Effector memory CD8-positive, alpha-beta T cell (primary cell): ENCODE measurements around the gene OTUD6A.
"Not testable (repeated sequence)": the region's sequence is repeated elsewhere in the genome, so short reads cannot be mapped to it uniquely, and the experiment has no call there.

Source experiments
- ATAC-seq: fragments of 150-1000 bp; cut with Tn5 transposase; replicated peaks from 2 replicates; pipeline ENCODE4 v1.10.0; 2021; ENCODE audit warnings: mild to moderate bottlenecking, moderate library complexity
- DNase-seq, 3 experiments: peaks; one replicate each; pipeline ENCODE4 v3.0.0; 2021
- H3K27ac Mint-ChIP-seq, 2 donors: one replicate each; pipeline ENCODE4 v1.8.0; 2022; ENCODE audit warnings: mild to moderate bottlenecking in 2 of 2, mixed read lengths in 2 of 2, moderate library complexity in 2 of 2
- H3K27me3 Mint-ChIP-seq, 2 donors: one replicate each; pipeline ENCODE4 v1.8.0; 2022; ENCODE audit warnings: mixed read lengths in 2 of 2
- H3K36me3 Mint-ChIP-seq: one replicate; pipeline ENCODE4 v1.8.0; 2022; ENCODE audit warnings: mild to moderate bottlenecking, moderate library complexity, mixed read lengths; ENCODE audit not compliant: insufficient read depth
- H3K4me1 Mint-ChIP-seq, 2 donors: one replicate each; pipeline ENCODE4 v1.8.0; 2022; ENCODE audit warnings: low read depth in 2 of 2, mixed read lengths in 2 of 2
- H3K4me3 Mint-ChIP-seq, 2 donors: one replicate each; pipeline ENCODE4 v1.8.0; 2022; ENCODE audit warnings: mild to moderate bottlenecking in 2 of 2, mixed read lengths in 2 of 2, moderate library complexity in 2 of 2
- H3K9me3 Mint-ChIP-seq, 2 donors: one replicate each; pipeline ENCODE4 v1.8.0; 2022; ENCODE audit warnings: mixed read lengths in 2 of 2

The OTUD6A gene

DNA sequence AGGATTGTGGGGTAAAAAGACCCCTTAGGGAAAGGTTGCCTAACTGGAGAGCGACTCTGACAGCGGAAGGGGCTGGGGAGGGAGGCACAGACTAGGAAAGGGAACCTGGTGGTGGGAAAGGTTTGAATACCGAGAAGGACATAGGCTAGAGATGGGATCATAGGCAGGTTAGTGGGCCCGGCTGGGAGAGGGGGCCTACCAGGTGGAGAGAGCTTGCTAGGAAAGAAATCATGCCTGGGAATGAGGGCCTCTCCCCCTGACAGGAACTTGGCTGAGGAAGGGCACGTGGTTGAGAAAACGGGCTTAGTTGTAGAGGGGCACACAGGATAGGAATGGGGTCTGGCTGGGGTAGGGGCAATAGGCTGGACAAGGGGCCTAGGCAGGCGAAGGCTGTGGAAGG is 4.4 kb downstream of the OTUD6A start:
- ATAC-seq: no peak
- H3K36me3 Mint-ChIP-seq: no peaks in the 10 kb centered on the region

DNA sequence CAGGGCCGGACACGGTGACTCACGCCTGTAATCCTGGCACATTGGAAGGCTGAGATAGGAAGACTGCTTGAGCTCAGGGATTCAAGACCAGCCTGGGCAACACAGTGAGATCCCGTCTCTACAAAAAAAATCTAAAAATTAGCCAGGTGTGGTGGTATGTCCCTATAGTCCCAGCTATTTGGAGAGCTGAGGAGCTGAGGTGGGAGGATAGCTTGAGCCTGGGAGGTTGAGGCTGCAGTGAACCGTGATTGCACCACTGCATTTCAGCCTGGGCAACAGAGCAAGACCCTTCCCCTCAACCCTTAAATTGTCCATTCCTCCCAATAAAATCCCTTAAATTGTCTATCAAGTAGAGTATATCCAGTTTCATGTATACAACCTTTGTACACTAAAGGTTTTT is 17.0 kb downstream of the OTUD6A start:
- no peaks in the 10 kb centered on the region for H3K4me1 Mint-ChIP-seq
- no peak overlapping the region for H3K4me3 Mint-ChIP-seq
- DNase-seq: no peak
- H3K36me3 Mint-ChIP-seq: no peaks in the 10 kb centered on the region
- H3K27me3 Mint-ChIP-seq: peaks cover 6 to 21% of the 10 kb centered on the region in 2 donors
- no peak for ATAC-seq
- no peaks in the 10 kb centered on the region for H3K9me3 Mint-ChIP-seq
- no peak overlapping the region for H3K27ac Mint-ChIP-seq

More for the DNA sequence above, 4.4 kb downstream of the OTUD6A start:
- no peak overlapping the region for H3K27ac Mint-ChIP-seq
- H3K9me3 Mint-ChIP-seq: no peaks in the 10 kb centered on the region
- peaks cover 19 to 29% of the 10 kb centered on the region in 2 donors for H3K27me3 Mint-ChIP-seq
- no peaks in the 10 kb centered on the region for H3K4me1 Mint-ChIP-seq
- DNase-seq: no peak
- no peak overlapping the region for H3K4me3 Mint-ChIP-seq

DNA sequence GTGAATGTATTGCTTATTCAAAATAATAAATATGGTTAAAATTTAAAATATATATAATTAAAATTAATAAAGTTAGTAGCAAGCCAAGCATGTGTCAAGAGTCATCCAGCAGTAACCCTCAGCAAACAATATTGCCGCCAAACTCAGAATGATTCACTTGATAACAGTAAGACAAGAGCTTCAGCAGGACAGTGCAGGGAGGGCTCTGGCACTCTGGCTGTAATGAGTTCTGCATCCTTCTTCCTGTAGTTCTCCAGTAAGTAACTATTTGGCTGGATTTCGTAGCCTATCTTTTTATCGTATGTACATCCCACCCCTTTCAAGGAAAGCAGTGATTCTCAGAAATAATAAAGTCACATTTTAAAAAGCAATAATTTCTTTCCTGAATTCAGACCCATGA is 17.6 kb downstream of the OTUD6A start:
- Mint-ChIP-seq H3K4me3 (no peak overlapping the region), H3K27me3 (peaks cover 6 to 21% of the 10 kb centered on the region in 2 donors), H3K9me3 (no peaks in the 10 kb centered on the region), H3K4me1 (no peaks in the 10 kb centered on the region), H3K36me3 (no peaks in the 10 kb centered on the region), H3K27ac (no peak overlapping the region)
- no peak for ATAC-seq
- no peak for DNase-seq

DNA sequence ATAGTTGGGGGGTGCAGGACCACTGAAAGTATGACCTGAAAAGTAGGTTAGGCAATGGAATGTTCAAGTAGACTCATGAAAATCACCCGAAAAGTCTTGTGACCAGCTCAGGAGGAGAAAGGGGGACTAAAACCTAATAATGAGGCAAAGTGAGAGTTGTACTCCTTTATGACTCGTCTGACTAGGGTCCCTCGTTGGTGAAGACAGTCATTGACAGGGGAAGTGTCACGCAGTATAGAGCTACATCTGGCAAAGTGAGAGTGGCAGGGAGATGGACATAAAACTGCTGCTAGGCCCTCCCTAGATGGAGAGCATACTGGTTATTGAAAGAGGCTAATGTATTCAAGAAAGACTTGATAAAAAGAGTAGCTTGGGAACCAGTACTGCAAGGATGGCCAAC is 20.5 kb downstream of the OTUD6A start:
- ATAC-seq: no peak
- DNase-seq: no peak
- Mint-ChIP-seq H3K36me3 (no peaks in the 10 kb centered on the region), H3K27ac (no peak overlapping the region), H3K4me1 (no peaks in the 10 kb centered on the region), H3K4me3 (no peak overlapping the region), H3K27me3 (peaks cover 6 to 21% of the 10 kb centered on the region in 2 donors), H3K9me3 (no peaks in the 10 kb centered on the region)

DNA sequence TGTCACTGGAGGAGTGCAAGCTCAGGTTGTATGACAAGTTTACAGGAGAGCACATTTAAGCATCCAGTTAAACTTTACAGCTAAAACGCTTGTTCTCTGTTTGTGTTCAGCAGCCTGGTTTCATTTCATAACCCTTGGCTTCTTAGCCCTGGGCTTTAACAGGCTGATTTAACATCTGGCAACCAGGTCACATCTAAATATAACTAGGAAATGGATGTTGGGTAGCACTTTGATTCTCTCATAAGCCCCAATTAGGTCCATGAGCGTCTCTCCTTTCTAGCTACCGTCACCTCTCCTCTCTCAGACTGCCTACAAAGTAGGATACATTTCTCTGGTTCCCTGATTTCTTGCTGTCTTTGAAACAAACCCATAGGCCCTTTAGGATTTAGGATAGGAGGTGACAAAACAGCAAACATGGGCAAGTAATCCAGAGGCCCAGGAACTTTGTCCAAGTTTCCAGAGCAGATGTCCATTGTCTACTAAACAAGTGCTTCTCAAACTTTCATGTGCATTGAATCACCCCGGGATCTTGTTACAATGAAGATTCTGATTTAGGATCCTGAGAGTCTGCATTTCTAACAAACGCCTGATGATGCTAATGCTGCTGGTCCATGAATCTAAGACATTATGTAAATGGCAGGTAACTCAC is 22.5 kb downstream of the OTUD6A start:
- no peak for DNase-seq
- no peak overlapping the region for H3K27ac Mint-ChIP-seq
- no peaks in the 10 kb centered on the region for H3K9me3 Mint-ChIP-seq
- no peak for ATAC-seq
- H3K4me1 Mint-ChIP-seq: no peaks in the 10 kb centered on the region
- H3K4me3 Mint-ChIP-seq: no peak overlapping the region
- H3K36me3 Mint-ChIP-seq: no peaks in the 10 kb centered on the region
- peaks cover 0 to 13% of the 10 kb centered on the region in 2 donors for H3K27me3 Mint-ChIP-seq

DNA sequence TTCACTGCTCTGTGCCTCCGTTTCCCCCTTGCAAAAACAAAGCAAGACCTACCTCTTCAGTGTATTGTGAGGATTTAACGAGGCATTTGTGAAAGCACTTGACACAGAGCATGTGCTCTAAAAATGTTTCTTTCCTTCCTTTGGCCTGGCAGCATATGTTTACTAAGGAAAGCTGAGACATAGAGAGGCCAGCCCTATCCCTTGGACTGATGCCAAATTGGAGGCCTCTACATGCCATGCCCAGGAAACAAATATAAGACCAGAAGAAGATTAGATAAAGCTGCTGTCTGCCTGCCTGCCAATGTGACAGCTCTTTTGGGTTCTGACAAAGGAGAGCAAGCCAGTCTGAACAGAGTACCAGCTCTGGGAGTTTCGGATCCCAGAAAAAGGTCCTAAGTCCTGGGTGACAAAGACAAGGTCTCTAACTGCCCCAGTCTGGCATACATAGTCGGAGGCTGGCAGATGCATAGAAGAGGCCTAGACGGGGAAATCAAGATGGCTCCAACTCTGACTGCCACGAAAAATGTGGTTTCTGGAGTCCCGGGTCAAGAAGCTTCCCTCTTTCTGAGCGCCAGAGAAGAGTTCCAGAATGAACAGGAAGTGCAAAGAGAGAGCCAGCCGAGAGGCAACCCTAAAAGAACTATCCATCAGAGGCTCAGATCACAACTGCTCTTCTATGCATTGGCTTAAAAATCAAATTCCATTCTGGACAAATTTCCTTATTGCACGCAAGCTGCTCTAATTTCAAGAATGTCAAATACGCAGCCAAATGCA is 25.8 kb downstream of the OTUD6A start:
- ATAC-seq (no peak), DNase-seq (no peak)
- no peak overlapping the region for H3K27ac Mint-ChIP-seq
- H3K4me1 Mint-ChIP-seq: no peaks in the 10 kb centered on the region
- H3K9me3 Mint-ChIP-seq: no peaks in the 10 kb centered on the region
- H3K27me3 Mint-ChIP-seq: peaks cover 0 to 6% of the 10 kb centered on the region in 2 donors
- H3K36me3 Mint-ChIP-seq: no peaks in the 10 kb centered on the region
- H3K4me3 Mint-ChIP-seq: no peak overlapping the region

DNA sequence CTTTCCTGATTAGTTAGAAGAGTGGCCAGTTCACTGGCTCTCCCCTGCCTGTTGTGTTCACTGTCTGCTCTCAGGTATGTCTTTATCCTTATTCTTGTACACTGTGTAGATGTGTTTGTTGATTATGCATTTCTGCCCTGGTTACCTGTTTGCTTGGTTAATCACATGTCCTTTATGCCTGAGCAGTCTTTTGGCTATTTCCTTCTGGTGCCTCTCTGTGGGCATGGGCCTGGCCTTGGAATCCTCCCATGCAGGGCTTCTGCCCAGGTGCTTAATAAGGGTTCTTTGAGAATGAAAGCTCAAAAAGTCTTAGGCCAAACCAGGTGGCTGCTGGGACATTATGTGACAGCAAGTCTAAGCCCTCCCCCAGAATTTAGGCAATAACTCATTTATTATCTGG is 26.5 kb downstream of the OTUD6A start:
- H3K27ac Mint-ChIP-seq: no peak overlapping the region
- H3K27me3 Mint-ChIP-seq: peaks cover 0 to 5% of the 10 kb centered on the region in 2 donors
- no peaks in the 10 kb centered on the region for H3K9me3 Mint-ChIP-seq
- H3K4me1 Mint-ChIP-seq: no peaks in the 10 kb centered on the region
- no peak for DNase-seq
- H3K4me3 Mint-ChIP-seq: no peak overlapping the region
- H3K36me3 Mint-ChIP-seq: no peaks in the 10 kb centered on the region
- ATAC-seq: no peak

DNA sequence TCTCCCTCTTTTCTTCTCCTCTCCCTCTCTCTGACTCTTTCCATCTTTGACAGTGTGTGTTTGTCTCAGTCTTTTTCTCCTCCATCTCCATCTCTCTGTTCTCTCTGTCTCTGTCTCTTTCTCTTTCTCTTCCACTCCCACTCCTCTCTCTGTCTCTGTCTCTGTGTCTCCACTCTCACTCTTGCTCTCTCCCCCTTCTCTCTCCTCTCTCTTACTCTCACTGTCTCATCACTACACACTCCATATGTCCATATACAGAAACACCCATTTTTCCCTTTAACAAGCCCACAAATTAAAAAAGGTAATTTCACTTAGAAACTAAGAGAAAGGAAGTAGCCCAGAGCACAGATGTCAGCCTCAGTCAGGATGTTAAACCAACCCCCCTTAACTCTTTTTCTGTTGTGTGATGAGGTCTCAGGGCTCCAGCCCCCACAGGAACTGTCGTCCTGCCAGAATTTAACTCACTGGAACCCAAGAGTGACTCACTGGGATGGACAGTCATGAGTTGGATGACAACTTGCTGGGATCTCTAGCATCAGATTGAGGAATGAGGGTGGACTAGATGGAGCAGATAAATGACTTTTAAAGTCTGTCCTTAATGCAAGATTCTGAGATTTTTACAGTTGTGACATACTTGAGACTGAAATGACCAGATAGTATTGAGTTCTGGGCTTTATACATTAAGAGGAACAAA is 27.5 kb downstream of the OTUD6A start:
- no peak overlapping the region for H3K27ac Mint-ChIP-seq
- DNase-seq (no peak), ATAC-seq (no peak)
- H3K4me1 Mint-ChIP-seq: no peaks in the 10 kb centered on the region
- no peaks in the 10 kb centered on the region for H3K27me3 Mint-ChIP-seq
- H3K4me3 Mint-ChIP-seq: no peak overlapping the region
- H3K9me3 Mint-ChIP-seq: no peaks in the 10 kb centered on the region
- H3K36me3 Mint-ChIP-seq: no peaks in the 10 kb centered on the region

DNA sequence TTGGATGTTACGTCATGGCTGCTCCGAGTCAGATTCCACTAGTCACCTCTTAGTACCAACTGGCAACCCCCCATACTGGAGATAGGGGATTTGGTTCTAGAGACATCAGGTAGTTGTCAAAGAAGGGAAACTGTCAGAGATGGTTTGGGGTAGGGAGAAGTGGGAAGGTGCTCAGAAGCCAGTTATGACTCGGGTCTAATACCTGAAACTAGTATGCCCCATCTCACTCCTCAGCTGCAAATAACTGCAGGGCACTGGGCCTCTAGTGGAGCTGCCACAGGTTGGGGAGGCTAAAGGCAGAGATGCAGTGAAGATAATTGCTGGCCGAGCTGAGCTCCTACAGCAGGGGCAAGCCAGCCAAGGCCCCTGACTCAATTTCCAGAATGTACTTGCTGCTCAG is 30.0 kb downstream of the OTUD6A start:
- no peak overlapping the region for H3K27ac Mint-ChIP-seq
- H3K4me3 Mint-ChIP-seq: no peak overlapping the region
- H3K4me1 Mint-ChIP-seq: no peaks in the 10 kb centered on the region
- ATAC-seq (no peak), DNase-seq (no peak)
- no peaks in the 10 kb centered on the region for H3K36me3 Mint-ChIP-seq
- no peaks in the 10 kb centered on the region for H3K9me3 Mint-ChIP-seq
- H3K27me3 Mint-ChIP-seq: peaks cover under 1 to 9% of the 10 kb centered on the region in 2 donors

DNA sequence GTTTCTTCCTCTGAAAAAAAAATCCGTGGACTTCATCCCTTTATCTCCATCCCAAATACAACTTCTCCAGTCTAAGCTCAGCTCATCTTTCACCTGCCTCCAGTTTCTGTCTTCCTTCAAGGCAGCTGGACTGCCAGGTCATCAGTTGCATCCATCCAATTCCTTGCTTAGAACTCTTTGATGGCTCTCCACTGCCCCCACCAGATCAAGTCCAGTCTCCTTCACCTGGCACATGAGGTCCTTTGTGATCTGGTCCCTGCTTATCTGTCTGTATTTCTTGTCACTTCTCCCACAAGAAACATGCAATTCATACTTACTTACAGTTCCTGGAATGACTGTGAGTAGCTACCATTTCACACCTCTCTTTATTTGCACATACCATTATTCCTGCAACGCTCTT is 33.8 kb downstream of the OTUD6A start:
- Mint-ChIP-seq H3K4me1 (no peaks in the 10 kb centered on the region), H3K9me3 (no peaks in the 10 kb centered on the region), H3K27ac (no peak overlapping the region), H3K4me3 (no peak overlapping the region), H3K36me3 (no peaks in the 10 kb centered on the region), H3K27me3 (peaks cover 17 to 21% of the 10 kb centered on the region in 2 donors)
- DNase-seq: no peak
- ATAC-seq: no peak

DNA sequence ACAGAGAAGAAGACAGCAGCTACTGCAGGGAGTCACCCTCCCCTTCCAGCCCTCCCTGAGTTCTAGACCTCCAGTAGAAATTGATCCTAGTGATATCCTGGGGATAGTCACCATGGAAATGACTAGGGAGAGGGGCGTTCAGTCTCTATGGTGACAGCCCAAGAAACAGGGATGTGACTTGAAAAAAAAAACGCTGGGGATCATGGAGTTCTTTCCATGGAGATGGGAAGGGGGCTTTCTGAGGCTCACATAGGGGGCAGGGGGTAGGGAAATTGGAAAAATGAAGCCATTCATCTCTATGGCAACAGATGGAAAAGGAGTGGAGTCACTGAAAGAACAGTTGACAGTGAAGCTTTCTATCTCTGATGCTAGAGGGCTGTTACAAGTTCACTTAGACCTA is 43.0 kb downstream of the OTUD6A start:
- Mint-ChIP-seq H3K27ac (no peak overlapping the region), H3K4me3 (no peak overlapping the region), H3K4me1 (no peaks in the 10 kb centered on the region), H3K36me3 (no peaks in the 10 kb centered on the region), H3K27me3 (peaks cover 0 to 9% of the 10 kb centered on the region in 2 donors), H3K9me3 (no peaks in the 10 kb centered on the region)
- ATAC-seq: no peak
- DNase-seq: no peak

DNA sequence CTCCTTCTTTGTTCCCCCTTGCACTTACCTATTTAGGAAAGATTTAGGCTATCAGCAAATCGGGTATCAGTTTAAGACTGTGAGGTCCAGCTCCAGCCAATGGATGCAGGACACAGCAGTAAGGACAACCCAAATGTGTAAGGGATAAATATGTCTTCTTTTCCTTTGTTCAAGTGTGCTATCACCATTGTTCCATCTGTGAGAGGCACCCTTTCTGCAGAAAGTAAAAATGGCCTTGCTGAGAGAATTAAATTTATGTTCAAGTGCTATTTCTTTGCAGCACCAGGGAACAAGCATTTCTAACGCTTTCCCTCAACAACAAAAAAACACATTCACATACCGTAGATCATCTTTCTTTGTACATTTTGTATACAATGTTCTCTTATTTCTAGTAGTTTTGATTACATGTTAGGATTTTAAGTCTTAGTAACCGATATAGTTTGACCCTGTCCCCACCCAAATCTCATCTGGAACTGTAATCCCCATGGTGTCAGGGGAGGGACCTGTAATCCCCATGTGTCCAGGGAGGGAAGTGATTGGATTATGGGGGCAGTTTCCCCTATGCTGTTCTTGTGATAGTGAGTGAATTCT is 49.3 kb downstream of the OTUD6A start:
- not testable (repeated sequence) for H3K4me1 Mint-ChIP-seq, H3K27me3 Mint-ChIP-seq, H3K27ac Mint-ChIP-seq, ATAC-seq, H3K4me3 Mint-ChIP-seq, H3K36me3 Mint-ChIP-seq, H3K9me3 Mint-ChIP-seq, DNase-seq
